ENCODE data around the gene EYA4.
A peak's percentile ranks its signal among the peaks of the same experiment; 100 is the strongest.

EYA4 gene

GRCh38 chr6:133245422-133245903, 4.3 kb downstream of the EYA4 start (continued):
- 0 out of 2 replicates have a peak, but pooled peaks have one; percentile 44 for TF ChIP-seq WT1 (tag by site-specific recombination; IDR thresholded peaks at IDR 0.05)
- TF ChIP-seq BCL11A (tag by site-specific recombination; IDR thresholded peaks at IDR 0.05; ENCODE audit: low read depth): peak; percentile 89
- peak; percentile 60 for TF ChIP-seq KLF10 (tag by site-specific recombination; IDR thresholded peaks at IDR 0.05)
- TF ChIP-seq ZNF202 (tag by site-specific recombination; IDR thresholded peaks at IDR 0.05; ENCODE audit: borderline replicate concordance): no peak
- no peak for TF ChIP-seq ZNF488 (tag by site-specific recombination; IDR thresholded peaks at IDR 0.05)
- TF ChIP-seq ZNF175 (tag by site-specific recombination; IDR thresholded peaks at IDR 0.05): no peak
- no peak for TF ChIP-seq YY2 (tag by site-specific recombination; IDR thresholded peaks at IDR 0.05)
- no peak for TF ChIP-seq YY1 (tag by site-specific recombination; IDR thresholded peaks at IDR 0.05)
- TF ChIP-seq ZEB2 (tag by site-specific recombination; IDR thresholded peaks at IDR 0.05): peak; percentile 71
- no peak for TF ChIP-seq REPIN1 (tag by site-specific recombination; IDR thresholded peaks at IDR 0.05; ENCODE audit: low read depth)
- no peak for TF ChIP-seq HOXC10 (CRISPR knock-in tag; IDR thresholded peaks at IDR 0.05)
- no peak for TF ChIP-seq ZNF654 (tag by site-specific recombination; IDR thresholded peaks at IDR 0.05; ENCODE audit: low read depth)
- no peak for TF ChIP-seq ZNF112 (tag by site-specific recombination; IDR thresholded peaks at IDR 0.05)
- TF ChIP-seq PRDM6 (tag by site-specific recombination; IDR thresholded peaks at IDR 0.05): 0 out of 2 replicates have a peak, but pooled peaks have one; percentile 5
- TF ChIP-seq ZNF302 (tag by site-specific recombination; IDR thresholded peaks at IDR 0.05; ENCODE audit: low read depth): no peak
- TF ChIP-seq ZNF239 (tag by site-specific recombination; IDR thresholded peaks at IDR 0.05): no peak
- TF ChIP-seq ZNF280C (tag by site-specific recombination; IDR thresholded peaks at IDR 0.05): no peak
- TF ChIP-seq ZNF324 (tag by site-specific recombination; IDR thresholded peaks at IDR 0.05): no peak
- TF ChIP-seq ZNF157 (tag by site-specific recombination; IDR thresholded peaks at IDR 0.05): no peak
- TF ChIP-seq ZNF132 (tag by site-specific recombination; IDR thresholded peaks at IDR 0.05; ENCODE audit: borderline replicate concordance): no peak
- peak; percentile 63; the same call in 1 of the 2 replicates for TF ChIP-seq ZNF394 (tag by site-specific recombination; IDR thresholded peaks at IDR 0.05; ENCODE audit: borderline replicate concordance)
- peak; percentile 60; the same call in 1 of the 2 replicates for TF ChIP-seq IKZF3 (tag by site-specific recombination; IDR thresholded peaks at IDR 0.05)
- peak; percentile 94 for TF ChIP-seq ZNF10 (tag by site-specific recombination; IDR thresholded peaks at IDR 0.05)
- TF ChIP-seq ZNF341 (tag by site-specific recombination; IDR thresholded peaks at IDR 0.05; ENCODE audit: low read depth): no peak
- 0 out of 2 replicates have a peak, but pooled peaks have one; percentile 33 for TF ChIP-seq ZBTB20 (tag by site-specific recombination; IDR thresholded peaks at IDR 0.05)
- peak; percentile 80 for TF ChIP-seq ZNF629 (tag by site-specific recombination; IDR thresholded peaks at IDR 0.05)
- peak; percentile 88 for TF ChIP-seq SP7 (tag by site-specific recombination; IDR thresholded peaks at IDR 0.05)
- peak; percentile 58 for TF ChIP-seq ZBTB17 (tag by site-specific recombination; IDR thresholded peaks at IDR 0.05)
- TF ChIP-seq ZNF549 (tag by site-specific recombination; IDR thresholded peaks at IDR 0.05): no peak
- TF ChIP-seq ZNF155 (tag by site-specific recombination; IDR thresholded peaks at IDR 0.05): no peak
- TF ChIP-seq ZSCAN18 (tag by site-specific recombination; IDR thresholded peaks at IDR 0.05): no peak
- TF ChIP-seq ZNF670 (tag by site-specific recombination; IDR thresholded peaks at IDR 0.05; ENCODE audit: low read depth): no peak
- TF ChIP-seq ZFP69B (tag by site-specific recombination; IDR thresholded peaks at IDR 0.05): no peak
